DND-41 (cell line): ENCODE results near the gene ADAMTS19.

ENCODE experiments used
- ATAC-seq: fragments of 200-7000 bp; cut with Tn5 transposase; 3 replicates; pipeline ENCODE4 v1.9.1; 2021; ENCODE audit warnings: low read depth; ENCODE audit not compliant: insufficient read depth
- DNase-seq: peaks from one replicate; pipeline ENCODE4 v3.0.0-alpha.2; 2020
- H2AFZ ChIP-seq: 2 replicates; pipeline ENCODE4 v1.6.0; 2012; ENCODE audit warnings: low read depth, low read length
- H3K27ac ChIP-seq: 2 replicates; pipeline ENCODE4 v1.5.1; 2012; ENCODE audit warnings: low read length, inconsistent platforms
- H3K27me3 ChIP-seq: fragments of 200-600 bp; sonication (generic); 2 replicates; pipeline ENCODE4 v1.6.0; 2012; ENCODE audit warnings: low read length, mild to moderate bottlenecking, inconsistent platforms; ENCODE audit not compliant: insufficient read depth, poor library complexity
- H3K36me3 ChIP-seq: 2 replicates; pipeline ENCODE4 v1.5.1; 2012; ENCODE audit warnings: low read length, inconsistent platforms; ENCODE audit not compliant: insufficient read depth
- H3K4me1 ChIP-seq: 2 replicates; pipeline ENCODE4 v1.5.1; 2012; ENCODE audit warnings: mild to moderate bottlenecking, low read length; ENCODE audit not compliant: insufficient read depth
- H3K4me2 ChIP-seq: 2 replicates; pipeline ENCODE4 v1.6.0; 2012; ENCODE audit warnings: mild to moderate bottlenecking, moderate library complexity, low read length, inconsistent platforms; ENCODE audit not compliant: insufficient read depth
- H3K4me3 ChIP-seq, 2 experiments: fragments of 200-600 bp in 1 of 2; shearing (Covaris generic) in 1 of 2; 2 replicates each; pipeline ENCODE4 v1.5.1; 2012 to 2016; ENCODE audit warnings: inconsistent platforms in 2 of 2, low read length in 2 of 2, mild to moderate bottlenecking in 2 of 2, low read depth in 1 of 2, moderate library complexity in 1 of 2
- H3K79me2 ChIP-seq: 2 replicates; pipeline ENCODE4 v1.6.0; 2012; ENCODE audit warnings: low read length, inconsistent platforms; ENCODE audit not compliant: insufficient read depth
- H3K9ac ChIP-seq: 2 replicates; pipeline ENCODE4 v1.6.0; 2012; ENCODE audit warnings: low read depth, mild to moderate bottlenecking, inconsistent platforms, low read length, moderate library complexity
- H3K9me3 ChIP-seq: 2 replicates; pipeline ENCODE4 v1.5.1; 2012; ENCODE audit warnings: low read length, moderate library complexity, mild to moderate bottlenecking, inconsistent platforms; ENCODE audit not compliant: insufficient read depth, severe bottlenecking
- H4K20me1 ChIP-seq: 2 replicates; pipeline ENCODE4 v1.6.0; 2012; ENCODE audit warnings: low read length; ENCODE audit not compliant: insufficient read depth
- EZH2 ChIP-seq: IDR thresholded peaks from 3 replicates; pipeline ENCODE4 v1.6.1; 2012; ENCODE audit warnings: borderline replicate concordance, low read depth, mild to moderate bottlenecking, moderate library complexity, low read length, inconsistent platforms; ENCODE audit not compliant: severe bottlenecking
- TF ChIP-seq, protein P1 (sequence below): IDR thresholded peaks from 2 replicates; pipeline ENCODE4 v1.5.1; 2012; ENCODE audit warnings: borderline replicate concordance, low read length, moderate library complexity, mild to moderate bottlenecking; ENCODE audit not compliant: poor library complexity, severe bottlenecking; ENCODE audit errors: extremely low read depth

ADAMTS19 gene

GRCh38 chr5:129664336-129664937 is 204.3 kb downstream of the ADAMTS19 start:
- Histone ChIP-seq H3K9ac (no peak overlapping the region), H4K20me1 (no peaks in the 10 kb centered on the region), H3K4me3 (no peak overlapping the region), H2AFZ (no peak overlapping the region), H3K27ac (no peak overlapping the region), H3K4me1 (no peaks in the 10 kb centered on the region), H3K4me2 (no peak overlapping the region), H3K79me2 (no peaks in the 10 kb centered on the region), H3K27me3 (no peaks in the 10 kb centered on the region), H3K9me3 (no peaks in the 10 kb centered on the region), H3K36me3 (no peaks in the 10 kb centered on the region)
- DNase-seq (peak; percentile 29), ATAC-seq (no peak)
- TF ChIP-seq EZH2, result no peak
- TF ChIP-seq, protein P1, sequence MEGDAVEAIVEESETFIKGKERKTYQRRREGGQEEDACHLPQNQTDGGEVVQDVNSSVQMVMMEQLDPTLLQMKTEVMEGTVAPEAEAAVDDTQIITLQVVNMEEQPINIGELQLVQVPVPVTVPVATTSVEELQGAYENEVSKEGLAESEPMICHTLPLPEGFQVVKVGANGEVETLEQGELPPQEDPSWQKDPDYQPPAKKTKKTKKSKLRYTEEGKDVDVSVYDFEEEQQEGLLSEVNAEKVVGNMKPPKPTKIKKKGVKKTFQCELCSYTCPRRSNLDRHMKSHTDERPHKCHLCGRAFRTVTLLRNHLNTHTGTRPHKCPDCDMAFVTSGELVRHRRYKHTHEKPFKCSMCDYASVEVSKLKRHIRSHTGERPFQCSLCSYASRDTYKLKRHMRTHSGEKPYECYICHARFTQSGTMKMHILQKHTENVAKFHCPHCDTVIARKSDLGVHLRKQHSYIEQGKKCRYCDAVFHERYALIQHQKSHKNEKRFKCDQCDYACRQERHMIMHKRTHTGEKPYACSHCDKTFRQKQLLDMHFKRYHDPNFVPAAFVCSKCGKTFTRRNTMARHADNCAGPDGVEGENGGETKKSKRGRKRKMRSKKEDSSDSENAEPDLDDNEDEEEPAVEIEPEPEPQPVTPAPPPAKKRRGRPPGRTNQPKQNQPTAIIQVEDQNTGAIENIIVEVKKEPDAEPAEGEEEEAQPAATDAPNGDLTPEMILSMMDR, result peak; percentile 69

GRCh38 chr5:129670957-129671500 is 210.9 kb downstream of the ADAMTS19 start:
- Histone ChIP-seq H3K4me1 (no peaks in the 10 kb centered on the region), H3K27me3 (no peaks in the 10 kb centered on the region), H3K9me3 (no peaks in the 10 kb centered on the region), H2AFZ (no peak overlapping the region), H3K27ac (no peak overlapping the region), H3K4me2 (no peak overlapping the region), H3K36me3 (no peaks in the 10 kb centered on the region), H3K4me3 (no peak overlapping the region), H3K9ac (no peak overlapping the region), H4K20me1 (no peaks in the 10 kb centered on the region), H3K79me2 (no peaks in the 10 kb centered on the region)
- TF ChIP-seq EZH2, result no peak
- TF ChIP-seq, protein P1, result no peak
- DNase-seq (no peak), ATAC-seq (no peak)

DNA sequence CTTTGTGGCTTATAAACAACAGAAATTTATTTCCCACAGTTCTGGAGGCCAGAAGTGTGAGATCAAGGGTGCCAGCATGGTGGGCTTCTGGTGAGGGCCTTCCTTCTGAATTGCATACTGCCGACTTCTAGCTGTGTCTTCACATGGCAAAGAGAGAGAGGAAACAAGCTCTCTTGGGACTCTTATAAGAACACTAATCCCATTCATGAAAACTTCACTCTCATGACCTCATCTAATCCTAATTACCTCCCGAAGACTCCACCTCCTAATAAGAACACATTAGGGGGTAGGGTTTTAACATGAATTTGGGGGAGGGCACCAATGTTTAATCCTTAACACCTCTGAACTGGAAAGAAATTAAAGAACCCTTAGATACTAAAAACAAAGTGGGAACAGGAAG is 211.9 kb downstream of the ADAMTS19 start:
- Histone ChIP-seq H4K20me1 (no peaks in the 10 kb centered on the region), H3K9ac (no peak overlapping the region), H2AFZ (no peak overlapping the region), H3K4me3 (no peak overlapping the region), H3K9me3 (no peaks in the 10 kb centered on the region), H3K27me3 (no peaks in the 10 kb centered on the region), H3K4me2 (no peak overlapping the region), H3K36me3 (no peaks in the 10 kb centered on the region), H3K79me2 (no peaks in the 10 kb centered on the region), H3K4me1 (no peaks in the 10 kb centered on the region), H3K27ac (no peak overlapping the region)
- DNase-seq (no peak), ATAC-seq (no peak)
- TF ChIP-seq, protein P1, result no peak
- TF ChIP-seq EZH2, result no peak

DNA sequence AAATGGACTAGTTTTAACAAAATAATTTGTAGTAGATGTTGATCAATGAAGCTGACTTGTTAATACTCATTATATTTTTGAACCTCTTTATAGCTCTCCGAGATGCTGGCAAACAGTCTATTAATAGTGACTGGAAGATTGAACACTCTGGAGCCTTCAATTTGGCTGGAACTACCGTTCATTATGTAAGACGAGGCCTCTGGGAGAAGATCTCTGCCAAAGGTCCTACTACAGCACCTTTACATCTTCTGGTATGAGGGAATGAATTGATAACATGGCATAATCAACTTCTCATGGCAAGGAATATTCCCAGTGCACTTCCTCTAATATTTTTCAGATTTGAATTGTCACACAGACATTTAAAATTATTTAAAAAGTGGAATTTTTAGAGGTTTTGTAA is 219.6 kb downstream of the ADAMTS19 start:
- no peak overlapping the region for H3K4me2 ChIP-seq
- no peaks in the 10 kb centered on the region for H3K9me3 ChIP-seq
- H3K36me3 ChIP-seq, result no peaks in the 10 kb centered on the region
- no peak overlapping the region for H3K4me3 ChIP-seq
- no peaks in the 10 kb centered on the region for H3K79me2 ChIP-seq
- no peaks in the 10 kb centered on the region for H4K20me1 ChIP-seq
- H3K9ac ChIP-seq, result no peak overlapping the region
- no peak for ATAC-seq
- DNase-seq, result no peak
- H3K27ac ChIP-seq, result no peak overlapping the region
- TF ChIP-seq, protein P1, result no peak
- no peak for TF ChIP-seq EZH2
- no peaks in the 10 kb centered on the region for H3K27me3 ChIP-seq
- H2AFZ ChIP-seq, result no peak overlapping the region
- H3K4me1 ChIP-seq, result no peaks in the 10 kb centered on the region
